HepG2 (cell line): Measurements from ENCODE around the gene FAM83E. TPM values are rescaled to one million over a fixed set of nuclear protein-coding genes. Genes with fewer than 3 reads are reported as not detected.

ENCODE experiments used
- BRD4 ChIP-seq: sonication (generic); formaldehyde crosslinking; IDR thresholded peaks from 2 replicates; pipeline ENCODE4 v1.4.0; 2020; ENCODE audit warnings: missing genetic modification reagents
- CHCHD3 ChIP-seq: sonication (generic); formaldehyde crosslinking; IDR thresholded peaks from 2 replicates; pipeline ENCODE4 v1.8.0; 2022; ENCODE audit warnings: mild to moderate bottlenecking, missing genetic modification reagents, moderate library complexity
- CHD2 ChIP-seq: IDR thresholded peaks from 2 replicates; pipeline ENCODE4 v1.6.1; 2011; ENCODE audit warnings: low read depth, low read length, improper control_type of control experiment
- EHMT2 ChIP-seq: fragments of 200-600 bp; sonication (generic); IDR thresholded peaks from 2 replicates; pipeline ENCODE4 v1.7.0; 2017; ENCODE audit warnings: antibody characterized with exemption, low read depth, low read length, borderline replicate concordance
- HBP1 ChIP-seq: IDR thresholded peaks from 2 replicates; pipeline ENCODE4 v1.6.1; 2016; ENCODE audit warnings: low read depth, control low read depth
- HNRNPK ChIP-seq: fragments of 200-400 bp; formaldehyde crosslinking; IDR thresholded peaks from 2 replicates; pipeline ENCODE4 v1.6.1; 2018; ENCODE audit warnings: low read length, low read depth, moderate library complexity, mild to moderate bottlenecking; ENCODE audit not compliant: poor library complexity, severe bottlenecking
- KDM2A ChIP-seq: sonication (generic); formaldehyde crosslinking; IDR thresholded peaks from 2 replicates; pipeline ENCODE4 v1.4.0; 2020; ENCODE audit warnings: low read depth, missing genetic modification reagents, borderline replicate concordance
- MIER2 ChIP-seq: IDR thresholded peaks from 2 replicates; pipeline ENCODE4 v1.6.1; 2016; ENCODE audit warnings: missing biosample characterization, missing genetic modification reagents
- NFYB ChIP-seq: sonication (generic); formaldehyde crosslinking; IDR thresholded peaks from 2 replicates; pipeline ENCODE4 v1.4.0; 2020; ENCODE audit warnings: missing genetic modification reagents
- PAWR ChIP-seq: sonication (generic); formaldehyde crosslinking; IDR thresholded peaks from 2 replicates; pipeline ENCODE4 v1.4.0; 2020; ENCODE audit warnings: missing genetic modification reagents, mild to moderate bottlenecking, borderline replicate concordance
- PHB2 ChIP-seq: fragments of 450-650 bp; IDR thresholded peaks from 2 replicates; pipeline ENCODE4 v1.6.1; 2018; ENCODE audit not compliant: partially characterized antibody
- POLR2AphosphoS2 ChIP-seq: IDR thresholded peaks from 2 replicates; pipeline ENCODE4 v1.6.1; 2011; ENCODE audit warnings: low read depth, low read length, improper control_type of control experiment
- RBM39 ChIP-seq: fragments of 200-400 bp; formaldehyde crosslinking; IDR thresholded peaks from one replicate; pipeline ENCODE4 v1.6.1; 2018; ENCODE audit warnings: antibody characterized with exemption, mild to moderate bottlenecking, low read depth, low read length; ENCODE audit not compliant: poor library complexity, severe bottlenecking
- REL ChIP-seq: sonication (generic); formaldehyde crosslinking; conservative IDR thresholded peaks from 2 replicates; pipeline ENCODE4 v1.8.0; 2022; ENCODE audit warnings: mild to moderate bottlenecking, missing genetic modification reagents, moderate library complexity
- SMAD9 ChIP-seq: sonication (generic); formaldehyde crosslinking; IDR thresholded peaks from 2 replicates; pipeline ENCODE4 v1.5.1; 2020; ENCODE audit warnings: mild to moderate bottlenecking, missing genetic modification reagents
- THAP9 ChIP-seq: sonication (generic); formaldehyde crosslinking; IDR thresholded peaks from 2 replicates; pipeline ENCODE4; 2020; ENCODE audit warnings: missing genetic modification reagents, mild to moderate bottlenecking, borderline replicate concordance
- U2AF1 ChIP-seq: fragments of 200-400 bp; formaldehyde crosslinking; optimal IDR thresholded peaks from 2 replicates; pipeline ENCODE3; 2017; ENCODE audit warnings: mild to moderate bottlenecking, low read depth, low read length
- ZBTB21 ChIP-seq: sonication (generic); formaldehyde crosslinking; IDR thresholded peaks from 2 replicates; pipeline ENCODE4 v1.4.0; 2020; ENCODE audit warnings: missing genetic modification reagents
- ZNF138 ChIP-seq: sonication (generic); formaldehyde crosslinking; IDR thresholded peaks from 2 replicates; pipeline ENCODE4 v1.5.0; 2020; ENCODE audit warnings: mild to moderate bottlenecking, low read depth, missing genetic modification reagents
- ZNF18 ChIP-seq: sonication (generic); formaldehyde crosslinking; IDR thresholded peaks from 2 replicates; pipeline ENCODE4 v1.8.0; 2022; ENCODE audit warnings: mild to moderate bottlenecking, missing genetic modification reagents; ENCODE audit not compliant: insufficient replicate concordance
- ZNF24 ChIP-seq: fragments of 450-650 bp; IDR thresholded peaks from 2 replicates; pipeline ENCODE4 v1.6.1; 2017; ENCODE audit warnings: antibody characterized with exemption, mild to moderate bottlenecking
- ZNF276 ChIP-seq: sonication (generic); formaldehyde crosslinking; IDR thresholded peaks from 2 replicates; pipeline ENCODE4 v1.4.0; 2020; ENCODE audit warnings: mild to moderate bottlenecking, low read depth, missing genetic modification reagents
- ZNF674 ChIP-seq: sonication (generic); formaldehyde crosslinking; IDR thresholded peaks from 2 replicates; pipeline ENCODE4 v1.5.0; 2020; ENCODE audit warnings: low read depth, mild to moderate bottlenecking, missing genetic modification reagents
- polyA plus RNA-seq, 8 experiments: library from polyadenylated mRNA; depleted of rRNA in 3 of 8; stranded (reverse) in 7 of 8; unstranded in 1 of 8; fragments of >200 nt; fragmentation: Illumina TruSeq in 4 of 8; extraction: Trizol in 4 of 8; gene quantifications; 2 replicates each; pipeline versions ENCODE4 v1.2.1 to v1.2.3, GENCODE V29; 2011 to 2016; ENCODE audit warnings: low read depth in 4 of 8, missing spikeins in 1 of 8, mixed read lengths in 1 of 8; ENCODE audit not compliant: insufficient read depth in 1 of 8
- total RNA-seq, 5 experiments: library from RNA; depleted of rRNA; stranded (reverse); fragments of >200 nt; fragmentation: Illumina TruSeq; extraction: Trizol; gene quantifications; 2 replicates each; pipeline ENCODE4 v1.2.3, GENCODE V29; 2016; ENCODE audit warnings: low read depth in 1 of 5

Gene FAM83E
- total and polyA plus RNA-seq, 2 of the 13 experiments (the other 11 are each of a cell fraction or from before 2014, with no cell fraction given), result 0.18 to 0.60 TPM

- TF ChIP-seq ZNF674 (no peak), ZNF18 (CRISPR knock-in tag) (peak; percentile 43), PAWR (CRISPR knock-in tag) (0 out of 2 replicates have a peak, but pooled peaks have one; percentile 28), CHCHD3 (CRISPR knock-in tag) (peak; percentile 75; the same call in 1 of the 2 replicates), THAP9 (CRISPR knock-in tag) (peak; percentile 90; the same call in 1 of the 2 replicates), HBP1 (no peak; the same call in 1 of the 2 replicates), RBM39 (no peak), CHD2 (no peak), POLR2AphosphoS2 (no peak), ZNF24 (no peak), ZNF276 (peak; percentile 92), MIER2 (CRISPR knock-in tag) (no peak), HNRNPK (no peak), ZNF138 (CRISPR knock-in tag) (peak; percentile 87), SMAD9 (CRISPR knock-in tag) (0 out of 2 replicates have a peak, but pooled peaks have one; percentile 66), BRD4 (CRISPR knock-in tag) (no peak), ZBTB21 (CRISPR knock-in tag) (no peak), EHMT2 (no peak), PHB2 (no peak), REL (CRISPR knock-in tag) (peak; percentile 94), KDM2A (CRISPR knock-in tag) (no peak; the same call in 1 of the 2 replicates), NFYB (CRISPR knock-in tag) (peak; percentile 91), U2AF1 (peak; percentile 24)
These were observed 22.6 kb upstream of the FAM83E start (continued) for GRCh38 chr19:48637449-48637947.
